HG02571 (cell line): ENCODE data around the gene CYB5A.

Experiments used
- ATAC-seq: cut with Tn5 transposase; IDR thresholded peaks from one replicate; pipeline ENCODE4 v1.9.1; 2021; ENCODE audit warnings: mild to moderate bottlenecking, moderate library complexity; ENCODE audit not compliant: unreplicated experiment

The CYB5A gene

DNA sequence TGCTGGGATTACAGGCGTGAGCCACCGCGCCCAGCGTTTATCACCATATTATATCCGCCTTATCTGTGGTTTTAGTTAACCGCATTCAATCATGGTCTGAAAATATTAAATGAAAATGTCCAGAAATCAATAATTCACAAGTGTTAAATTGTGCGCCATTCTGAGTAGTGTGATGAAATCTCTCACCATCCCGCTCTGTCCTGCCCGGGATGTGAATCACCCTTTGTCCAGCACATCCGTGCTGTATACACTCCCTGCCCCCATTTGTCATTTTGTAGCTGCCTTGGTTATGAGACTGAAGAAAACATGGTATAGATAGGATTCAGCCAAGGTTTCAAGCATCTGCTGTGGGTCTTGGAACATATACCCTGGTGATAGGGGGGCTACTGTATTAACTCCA lies 72.7 kb downstream of the CYB5A start:
- ATAC-seq: no peak

DNA sequence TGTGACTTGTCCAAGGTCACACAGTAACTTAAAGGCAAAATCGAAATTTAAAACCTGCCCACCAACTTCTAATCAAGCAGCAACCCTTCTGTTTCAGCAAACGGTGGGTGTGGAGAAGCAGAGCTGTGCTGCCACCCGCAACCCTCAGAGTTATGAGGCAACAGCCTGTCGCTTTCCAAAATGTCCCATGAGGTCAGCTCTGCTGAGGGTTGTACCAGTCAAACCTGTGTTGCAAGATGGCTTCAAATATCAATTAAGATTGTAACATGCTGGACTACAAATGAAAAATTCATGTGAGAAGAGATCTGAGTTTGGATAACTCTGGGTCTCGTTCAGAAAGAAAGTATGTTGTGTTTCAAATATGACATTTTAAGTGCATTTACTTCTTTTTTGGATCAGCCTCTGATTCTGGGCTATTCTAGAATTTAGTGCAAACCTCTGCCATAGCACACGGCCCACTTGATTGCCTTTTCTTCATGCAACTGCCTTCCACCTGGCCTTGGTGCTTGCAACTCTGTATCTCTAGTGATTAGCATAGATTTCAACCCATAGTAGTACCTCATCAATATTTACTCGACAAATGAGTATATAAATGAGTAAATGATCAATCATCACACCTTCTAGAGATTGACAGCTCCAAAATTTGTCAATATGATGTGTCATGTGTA lies 74.2 kb downstream of the CYB5A start:
- no peak for ATAC-seq

DNA sequence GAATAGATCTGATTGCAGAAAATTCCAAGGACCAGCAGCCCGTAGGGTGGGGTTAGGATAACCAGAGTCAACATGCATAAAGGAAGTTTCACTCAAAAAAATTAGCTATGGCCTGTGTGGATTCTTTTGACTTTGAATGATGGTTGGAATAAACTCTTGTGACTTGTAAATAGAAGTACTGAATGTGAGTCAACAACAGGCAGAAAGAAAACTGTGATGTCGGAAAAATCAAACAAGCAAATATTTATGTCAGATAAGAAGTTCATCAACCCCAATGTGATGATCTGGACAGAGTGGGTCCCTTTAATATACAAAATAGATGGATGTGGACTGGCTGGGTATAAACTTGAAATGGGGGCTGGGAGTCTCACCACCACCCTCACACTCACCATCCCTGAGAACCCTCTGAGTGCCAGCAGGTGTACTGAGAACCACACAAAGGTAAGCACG lies 75.1 kb downstream of the CYB5A start:
- no peak for ATAC-seq

DNA sequence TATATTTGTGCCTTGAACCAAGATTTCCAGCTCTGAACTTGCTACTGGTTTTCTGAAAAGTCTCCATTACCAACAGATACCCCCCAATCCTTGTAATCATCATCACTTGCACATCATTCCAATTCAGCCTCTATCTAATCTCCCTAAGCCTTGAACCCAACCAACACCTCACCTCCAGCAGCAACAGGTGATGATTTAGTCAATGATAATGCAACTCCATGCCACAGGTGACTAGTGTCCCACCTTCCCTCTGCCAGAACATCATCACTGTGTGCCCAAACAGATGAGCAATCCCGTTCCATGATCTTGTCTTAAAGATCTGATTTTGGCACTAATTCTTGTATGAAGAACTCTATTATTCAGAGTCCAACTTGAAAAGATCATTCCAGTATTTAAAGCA lies 75.9 kb downstream of the CYB5A start:
- no peak for ATAC-seq

GRCh38 chr18:74213429-74213828 lies 78.3 kb downstream of the CYB5A start:
- ATAC-seq: no peak

DNA sequence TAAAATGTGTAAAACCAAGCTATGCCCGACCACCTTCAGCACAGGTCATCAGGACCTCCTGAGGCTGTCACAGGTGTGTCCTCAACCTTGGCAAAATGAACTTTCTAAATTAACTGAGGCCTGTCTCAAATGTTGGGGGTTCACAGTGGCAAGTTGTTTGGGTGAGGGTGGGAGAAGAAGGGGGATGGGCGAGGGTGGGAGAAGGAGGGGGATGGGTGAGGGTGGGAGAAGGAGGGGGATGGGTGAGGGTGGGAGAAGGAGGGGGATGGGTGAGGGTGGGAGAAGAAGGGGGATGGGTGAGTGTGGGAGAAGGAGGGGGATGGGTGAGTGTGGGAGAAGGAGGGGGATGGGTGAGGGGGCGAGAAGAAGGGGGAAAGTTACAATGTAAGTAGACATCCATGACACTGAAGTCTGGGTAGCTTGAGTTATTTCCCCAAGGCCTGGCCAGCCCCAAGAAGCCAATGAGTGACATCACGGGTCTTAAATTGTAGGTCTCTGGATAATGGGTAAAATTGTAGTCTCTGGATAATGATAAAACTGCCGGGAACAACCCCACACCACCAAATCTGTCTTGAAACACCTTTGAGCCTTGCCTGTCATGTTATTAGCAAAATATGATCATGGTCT lies 87.1 kb downstream of the CYB5A start:
- ATAC-seq: no peak

DNA sequence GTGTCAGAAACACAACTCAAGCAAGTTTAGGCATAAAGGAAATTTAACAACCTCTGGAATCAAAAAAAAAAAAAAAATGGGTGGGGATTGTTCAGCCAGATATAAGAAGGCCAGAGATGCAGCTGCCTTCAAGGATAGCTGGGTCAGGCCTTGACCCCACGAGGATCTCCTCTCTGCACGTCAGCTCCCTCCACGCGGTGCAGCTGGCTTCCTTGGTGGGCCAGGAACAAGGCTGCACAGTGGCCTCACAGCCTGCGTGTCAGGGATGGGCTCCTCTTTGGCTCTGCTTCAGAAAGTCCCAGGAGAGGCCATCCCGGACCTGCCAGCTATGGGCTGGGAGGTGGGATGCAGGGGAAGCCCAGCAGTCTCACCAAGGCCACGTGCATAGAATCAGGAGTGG lies 88.0 kb downstream of the CYB5A start:
- no peak for ATAC-seq
